PC-9 (cell line): Measurements from ENCODE around the gene ZNF462. TPM values are rescaled to one million over a fixed set of nuclear protein-coding genes. Genes with fewer than 3 reads are reported as not detected.

Source experiments
- BruUV-seq: library from RNA; stranded (reverse); fragments of 400-500 nt; replicated peaks from 2 replicates; lab custom pipeline; 2021; lab: Mats Ljungman, UMichigan
- CTCF ChIA-PET: fragments of 300-600 bp; sonication (Branson Sonifier 250); formaldehyde crosslinking; loops from one replicate; lab custom pipeline; 2022; ENCODE audit warnings: antibody characterized with exemption; lab: Charles Lee
- POLR2A ChIA-PET: fragments of 300-600 bp; sonication (Branson Sonifier 250); formaldehyde crosslinking; loops from one replicate; lab custom pipeline; 2022; ENCODE audit warnings: antibody characterized with exemption; ENCODE audit not compliant: unreplicated experiment; lab: Charles Lee
- DNase-seq, 2 experiments: peaks; one replicate each; pipeline versions ENCODE4 v3.0.0 to v3.0.0-alpha.2; 2015 to 2022; ENCODE audit warnings: mixed read lengths in 1 of 2
- H2AFZ ChIP-seq: fragments of 200-600 bp; sonication (generic); 2 replicates; pipeline ENCODE4 v1.8.1; 2017; ENCODE audit warnings: antibody characterized with exemption
- H3F3A ChIP-seq: fragments of 200-600 bp; sonication (generic); 2 replicates; pipeline ENCODE4 v1.8.1; 2017; ENCODE audit warnings: antibody characterized with exemption, mild to moderate bottlenecking, low read depth; ENCODE audit not compliant: insufficient read depth
- H3K27ac ChIP-seq: fragments of 200-600 bp; sonication (generic); 2 replicates; pipeline ENCODE4 v1.6.1; 2016; ENCODE audit warnings: mixed run types
- H3K27me3 ChIP-seq: fragments of 200-600 bp; sonication (generic); 2 replicates; pipeline ENCODE4 v1.6.1; 2016; ENCODE audit warnings: low read depth, mixed run types; ENCODE audit not compliant: insufficient read depth
- H3K36me3 ChIP-seq: fragments of 200-600 bp; sonication (generic); 2 replicates; pipeline ENCODE4 v1.6.1; 2016; ENCODE audit warnings: low read depth, mixed run types
- H3K4me1 ChIP-seq: fragments of 200-600 bp; sonication (generic); replicated peaks from 2 replicates; pipeline ENCODE4 v1.6.1; 2016; ENCODE audit warnings: mixed run types; ENCODE audit not compliant: insufficient read depth
- H3K4me2 ChIP-seq: fragments of 200-600 bp; sonication (generic); 2 replicates; pipeline ENCODE4 v1.6.1; 2017; ENCODE audit warnings: mixed run types
- H3K4me3 ChIP-seq: fragments of 200-600 bp; sonication (generic); 2 replicates; pipeline ENCODE4 v1.6.1; 2016; ENCODE audit warnings: mixed run types
- H3K79me2 ChIP-seq: fragments of 200-600 bp; sonication (generic); 2 replicates; pipeline ENCODE4 v1.6.1; 2017; ENCODE audit warnings: low read depth, mixed run types
- H3K9me2 ChIP-seq: fragments of 200-600 bp; sonication (generic); 2 replicates; pipeline ENCODE4 v1.8.1; 2017; ENCODE audit warnings: mild to moderate bottlenecking; ENCODE audit not compliant: insufficient read depth
- H3K9me3 ChIP-seq: fragments of 200-600 bp; sonication (generic); 2 replicates; pipeline ENCODE4 v1.8.1; 2016; ENCODE audit warnings: low read depth; ENCODE audit not compliant: insufficient read depth
- H4K20me1 ChIP-seq: fragments of 200-600 bp; sonication (generic); 2 replicates; pipeline ENCODE4 v1.8.1; 2017; ENCODE audit not compliant: insufficient read depth
- CTCF ChIP-seq: fragments of 200-600 bp; sonication (generic); conservative IDR thresholded peaks from 2 replicates; pipeline ENCODE4 v1.6.1; 2017; ENCODE audit warnings: mixed run types, antibody characterized with exemption, mild to moderate bottlenecking, moderate library complexity
- EZH2 ChIP-seq: fragments of 200-600 bp; sonication (generic); IDR thresholded peaks from 2 replicates; pipeline ENCODE4 v1.8.0; 2017; ENCODE audit warnings: antibody characterized with exemption, low read depth
- intact Hi-C: fragments of 100-400 bp; cut with micrococcal nuclease; formaldehyde crosslinking; loops from one replicate; pipeline ENCODE4 v1.10.0; 2022; ENCODE audit not compliant: unreplicated experiment
- total RNA-seq: library from RNA; stranded (reverse); gene quantifications from 2 replicates; pipeline ENCODE4 v1.2.3, GENCODE V29; 2021

ZNF462 gene
- total RNA-seq, 1 experiment from 2014 or later = 4.8 TPM

DNA sequence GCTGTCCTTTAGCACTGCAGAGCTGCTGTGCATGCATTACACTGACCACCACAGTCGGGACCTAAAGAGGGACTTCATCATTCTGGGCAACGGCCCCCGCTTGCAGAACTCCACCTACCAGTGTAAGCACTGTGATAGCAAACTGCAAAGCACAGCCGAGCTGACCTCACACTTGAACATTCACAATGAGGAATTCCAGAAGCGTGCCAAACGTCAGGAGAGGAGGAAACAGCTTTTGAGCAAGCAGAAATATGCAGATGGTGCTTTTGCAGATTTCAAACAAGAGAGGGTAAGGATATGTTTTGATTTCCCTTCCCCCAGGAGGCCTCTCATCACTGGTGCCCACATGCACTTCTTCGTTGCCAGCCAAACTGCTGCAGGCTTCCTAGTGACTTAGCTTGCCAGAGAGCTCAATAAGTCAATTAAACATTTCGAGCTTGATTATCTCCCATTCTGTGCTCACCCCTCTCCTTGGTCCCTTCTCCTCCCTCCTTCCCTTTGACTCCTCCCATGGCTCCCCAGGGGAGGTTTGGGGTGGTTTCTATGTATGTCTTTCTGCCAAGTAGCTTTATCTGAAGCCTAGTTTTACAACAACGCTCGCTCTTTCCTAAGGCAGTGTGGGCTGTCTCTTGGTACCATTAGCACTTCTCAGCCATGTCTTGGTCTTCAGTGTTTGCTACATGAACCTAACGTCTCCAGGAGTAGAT, 66.7 kb downstream of the ZNF462 start:
- intact Hi-C loops = loop anchor here (10.0 kb wide), 1 partner anchor 135 kb away; no protein-coding TSS in a partner anchor
- H3K9me2 ChIP-seq = no peaks in the 10 kb centered on the region
- DNase-seq = no peak
- no peak overlapping the region for H3K4me2 ChIP-seq
- H3K4me3 ChIP-seq = no peak overlapping the region
- no peaks in the 10 kb centered on the region for H3K36me3 ChIP-seq
- H3K79me2 ChIP-seq = no peaks in the 10 kb centered on the region
- no peak overlapping the region for H3K27ac ChIP-seq
- H3K27me3 ChIP-seq = no peaks in the 10 kb centered on the region
- BruUV-seq = no TSS peak
- CTCF ChIA-PET = no interaction called here
- no peak overlapping the region for H2AFZ ChIP-seq
- H4K20me1 ChIP-seq = no peaks in the 10 kb centered on the region
- no peaks in the 10 kb centered on the region for H3K4me1 ChIP-seq
- H3K9me3 ChIP-seq = no peaks in the 10 kb centered on the region
- H3F3A ChIP-seq = no peaks in the 10 kb centered on the region
- POLR2A ChIA-PET = no interaction called here
- no peak for TF ChIP-seq CTCF
- TF ChIP-seq EZH2 = no peak

GRCh38 chr9:106930477-106930876, 67.5 kb downstream of the ZNF462 start:
- H3K79me2 ChIP-seq = no peaks in the 10 kb centered on the region
- no peaks in the 10 kb centered on the region for H3K36me3 ChIP-seq

GRCh38 chr9:106931466-106931865, 68.5 kb downstream of the ZNF462 start:
- no peak for TF ChIP-seq EZH2
- TF ChIP-seq CTCF = no peak
- ChIA-PET CTCF (no interaction called here), POLR2A (no interaction called here)
- intact Hi-C loops = no loop called here
- no peak for DNase-seq
- H3K4me1 ChIP-seq = no peaks in the 10 kb centered on the region
- no peaks in the 10 kb centered on the region for H3K9me3 ChIP-seq
- H3K27me3 ChIP-seq = no peaks in the 10 kb centered on the region
- H3K27ac ChIP-seq = no peak overlapping the region
- H3K9me2 ChIP-seq = no peaks in the 10 kb centered on the region
- H3K4me3 ChIP-seq = no peak overlapping the region
- H3K79me2 ChIP-seq = no peaks in the 10 kb centered on the region
- BruUV-seq = no TSS peak
- no peaks in the 10 kb centered on the region for H4K20me1 ChIP-seq
- H3K4me2 ChIP-seq = no peak overlapping the region
- H3F3A ChIP-seq = no peaks in the 10 kb centered on the region
- H3K36me3 ChIP-seq = no peaks in the 10 kb centered on the region
- no peak overlapping the region for H2AFZ ChIP-seq

More at GRCh38 chr9:106930477-106930876, 67.5 kb downstream of the ZNF462 start:
- no peaks in the 10 kb centered on the region for H3K9me3 ChIP-seq
- intact Hi-C loops = no loop called here
- ChIA-PET CTCF (no interaction called here), POLR2A (no interaction called here)
- H3K4me3 ChIP-seq = no peak overlapping the region
- no peaks in the 10 kb centered on the region for H3K27me3 ChIP-seq
- no peak for DNase-seq
- H3F3A ChIP-seq = no peaks in the 10 kb centered on the region
- H3K9me2 ChIP-seq = no peaks in the 10 kb centered on the region
- no peaks in the 10 kb centered on the region for H3K4me1 ChIP-seq
- TF ChIP-seq CTCF (no peak), EZH2 (no peak)
- H2AFZ ChIP-seq = no peak overlapping the region
- H3K4me2 ChIP-seq = no peak overlapping the region
- BruUV-seq = no TSS peak
- no peak overlapping the region for H3K27ac ChIP-seq
- no peaks in the 10 kb centered on the region for H4K20me1 ChIP-seq
